GM18873 (cell line): ENCODE measurements around the gene FOXP4.
A peak's percentile ranks its signal among the peaks of the same experiment; 100 is the strongest.

Experiments
- ATAC-seq: cut with Tn5 transposase; IDR thresholded peaks from one replicate; pipeline ENCODE4 v1.9.1; 2021; ENCODE audit warnings: mild to moderate bottlenecking, moderate library complexity, moderate number of reproducible peaks; ENCODE audit not compliant: unreplicated experiment, low FRiP score

Gene FOXP4

GRCh38 chr6:41519745-41520699 is 26.2 kb upstream of the FOXP4 start:
- ATAC-seq = no peak

GRCh38 chr6:41522780-41523548 is 23.2 kb upstream of the FOXP4 start:
- ATAC-seq = no peak

DNA sequence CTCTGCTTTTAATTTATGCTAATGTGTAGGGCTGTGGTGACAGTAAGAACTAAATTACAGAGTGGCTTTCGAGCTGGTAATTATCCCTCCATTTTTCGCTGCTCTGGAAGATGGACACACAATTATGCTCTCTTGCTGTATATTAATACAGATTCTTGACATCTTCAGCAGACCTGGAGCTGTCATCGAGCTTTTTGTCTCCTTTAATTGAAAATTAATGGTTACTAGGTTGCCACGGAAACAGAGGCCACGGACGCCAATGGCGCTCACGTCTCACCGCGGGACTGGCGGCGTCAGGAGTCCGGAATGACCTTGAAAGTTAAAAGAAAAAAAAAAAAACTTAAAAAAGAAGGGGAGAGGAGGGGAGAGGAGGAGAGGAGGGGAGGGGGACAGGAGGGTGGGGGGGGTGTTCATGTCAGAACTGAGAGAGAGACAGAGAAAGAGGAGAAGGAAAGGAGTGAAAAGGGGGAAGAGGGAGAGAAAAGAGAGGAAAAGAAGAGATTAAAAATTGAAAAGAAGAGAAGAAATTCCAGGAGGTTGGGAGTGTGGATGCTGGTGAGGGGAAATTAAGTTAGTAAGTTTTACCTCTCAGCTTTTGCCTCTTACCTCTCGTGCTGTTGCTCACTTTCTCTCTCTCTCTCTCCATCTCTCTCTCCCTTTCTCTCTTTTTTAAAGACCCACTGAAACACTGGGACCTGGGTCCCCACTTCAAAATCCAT is 22.1 kb upstream of the FOXP4 start:
- ATAC-seq = no peak

DNA sequence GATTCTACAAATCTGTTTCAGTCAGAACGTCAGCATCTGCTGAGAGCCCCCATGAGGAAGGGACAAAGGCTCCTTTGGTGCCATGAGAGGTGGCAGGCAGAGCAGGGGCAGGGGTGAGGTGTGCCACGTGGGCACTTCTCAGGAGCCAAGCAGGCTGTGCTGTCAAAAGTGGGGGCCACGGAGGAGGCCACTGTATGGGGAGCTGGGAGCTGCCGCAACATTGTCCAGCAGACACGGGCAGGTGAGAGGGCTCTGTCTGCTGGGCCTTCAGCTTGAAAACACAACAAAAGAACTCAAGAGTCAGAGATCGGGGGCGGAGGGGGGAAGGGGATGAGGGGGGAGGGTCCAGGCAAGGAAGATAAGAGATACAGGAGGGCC is 21.6 kb upstream of the FOXP4 start:
- no peak for ATAC-seq

GRCh38 chr6:41527721-41528408 is 18.3 kb upstream of the FOXP4 start:
- ATAC-seq = no peak

DNA sequence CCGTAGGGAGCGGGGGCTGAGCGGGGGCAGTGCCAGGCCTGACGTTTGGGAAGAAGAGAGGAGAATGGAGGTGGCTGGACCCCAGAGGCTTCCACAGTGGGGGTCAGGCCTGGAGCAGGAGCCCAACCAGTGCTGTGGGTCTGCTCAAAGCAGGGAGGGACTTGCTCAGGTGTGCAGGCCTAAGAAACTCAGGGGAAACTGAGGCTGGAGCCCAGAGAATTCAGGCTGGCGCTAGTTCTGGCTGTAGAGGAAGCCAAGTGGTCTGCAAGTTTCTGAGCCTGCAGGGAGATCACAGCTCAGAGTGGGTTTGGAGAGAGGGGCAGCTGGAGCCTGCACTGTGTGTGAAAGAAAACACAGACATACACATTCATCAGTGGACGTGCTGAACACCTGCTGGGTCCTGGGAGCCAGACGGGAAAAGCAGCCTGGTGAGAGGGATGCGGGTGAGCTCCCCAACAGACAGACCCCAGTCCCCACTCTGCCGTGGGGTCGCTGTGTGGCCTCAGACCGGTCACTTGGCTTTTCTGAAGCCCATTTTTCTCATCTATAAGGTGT is 17.7 kb upstream of the FOXP4 start:
- ATAC-seq = no peak

DNA sequence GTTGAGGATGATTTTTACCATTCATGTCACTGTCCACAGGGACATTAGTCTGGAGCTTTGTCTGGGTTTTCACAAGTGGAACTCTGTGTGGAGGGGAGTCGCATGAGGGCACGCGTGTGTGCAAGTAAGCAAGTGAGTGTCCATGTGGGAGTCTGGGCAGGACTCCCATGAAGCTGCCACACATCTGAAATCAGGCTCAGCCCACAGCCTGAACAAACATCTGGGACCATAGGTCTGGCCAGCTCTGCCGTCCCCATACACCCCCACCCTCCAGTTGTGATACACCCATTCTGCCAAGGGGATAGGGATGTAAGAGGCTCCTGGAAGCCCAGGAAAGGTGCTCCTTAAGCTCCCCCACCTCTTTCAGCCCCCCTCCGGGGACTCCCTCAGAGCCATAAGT is 17.1 kb upstream of the FOXP4 start:
- ATAC-seq = no peak

- ATAC-seq = no peak
Measured at GRCh38 chr6:41529970-41530369, 16.2 kb upstream of the FOXP4 start.

- ATAC-seq = no peak
Measured at GRCh38 chr6:41530476-41530875, 15.7 kb upstream of the FOXP4 start.

GRCh38 chr6:41531016-41531415 is 15.2 kb upstream of the FOXP4 start:
- ATAC-seq = no peak

DNA sequence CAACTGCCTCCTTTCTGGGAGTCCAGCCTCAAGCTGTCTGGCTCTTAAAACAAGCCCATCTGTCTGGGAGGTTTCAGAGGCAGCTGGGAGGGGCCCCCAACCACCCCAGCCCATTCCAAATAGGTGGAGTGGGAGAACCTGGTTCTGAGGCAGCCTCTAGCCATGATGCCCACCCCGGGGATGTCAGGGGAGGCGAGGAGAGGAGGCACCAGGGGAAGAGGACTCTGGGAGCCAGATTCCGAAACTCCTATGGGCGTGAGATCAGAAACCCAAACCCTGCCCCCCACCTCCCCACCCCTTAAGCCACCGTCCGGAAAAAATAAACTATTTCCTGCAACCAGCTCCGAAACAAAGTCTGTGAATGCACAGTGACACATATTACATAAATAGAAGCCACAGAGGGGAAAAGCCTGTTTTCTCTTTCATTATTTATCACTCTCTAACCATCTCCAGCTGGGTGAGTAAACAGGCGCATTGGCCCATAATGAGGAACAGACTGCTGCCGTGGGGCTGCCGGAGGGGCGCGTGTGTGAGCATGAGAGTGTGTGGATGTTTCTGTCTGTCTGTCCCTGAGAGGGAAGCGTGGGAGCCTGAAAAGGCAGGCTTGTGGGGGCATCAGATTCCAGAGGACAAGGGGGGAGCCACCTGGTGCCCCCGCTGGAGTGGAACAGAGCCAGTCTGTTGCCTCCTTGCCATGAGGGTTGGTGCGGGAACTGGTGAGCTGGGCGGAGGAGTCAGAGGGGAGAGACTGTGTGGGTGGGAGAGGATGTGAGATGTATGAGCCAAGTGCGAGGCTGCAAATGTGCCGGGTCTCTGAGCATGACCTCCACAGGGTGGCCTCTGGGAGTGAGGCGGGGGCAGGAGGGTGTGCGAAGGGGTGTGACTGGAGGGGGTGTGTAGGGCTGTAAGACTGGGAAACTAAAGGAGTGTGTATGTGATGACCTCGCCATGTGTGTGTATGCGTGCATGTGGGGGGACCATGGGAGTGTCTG is 14.3 kb upstream of the FOXP4 start:
- peak; percentile 83 for ATAC-seq

DNA sequence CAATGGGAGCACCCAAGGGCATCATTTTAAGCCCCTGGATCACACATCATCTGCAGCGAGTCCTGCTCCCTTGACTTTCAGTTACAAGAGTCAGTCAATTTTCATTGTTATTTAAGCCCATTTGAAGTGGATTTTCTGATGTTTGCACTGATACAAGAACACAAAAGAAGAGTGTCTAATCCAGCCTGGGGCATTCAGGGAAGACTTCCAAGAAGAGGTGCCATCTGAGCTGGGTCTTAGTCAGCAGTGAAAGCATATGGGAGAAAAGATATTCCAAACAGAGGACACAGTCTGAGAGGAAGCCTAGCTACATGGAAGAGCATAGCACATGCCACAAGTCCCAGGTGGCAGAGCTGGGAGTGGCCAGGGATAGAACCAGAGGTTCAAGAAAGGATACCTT is 10.4 kb upstream of the FOXP4 start:
- no peak for ATAC-seq

DNA sequence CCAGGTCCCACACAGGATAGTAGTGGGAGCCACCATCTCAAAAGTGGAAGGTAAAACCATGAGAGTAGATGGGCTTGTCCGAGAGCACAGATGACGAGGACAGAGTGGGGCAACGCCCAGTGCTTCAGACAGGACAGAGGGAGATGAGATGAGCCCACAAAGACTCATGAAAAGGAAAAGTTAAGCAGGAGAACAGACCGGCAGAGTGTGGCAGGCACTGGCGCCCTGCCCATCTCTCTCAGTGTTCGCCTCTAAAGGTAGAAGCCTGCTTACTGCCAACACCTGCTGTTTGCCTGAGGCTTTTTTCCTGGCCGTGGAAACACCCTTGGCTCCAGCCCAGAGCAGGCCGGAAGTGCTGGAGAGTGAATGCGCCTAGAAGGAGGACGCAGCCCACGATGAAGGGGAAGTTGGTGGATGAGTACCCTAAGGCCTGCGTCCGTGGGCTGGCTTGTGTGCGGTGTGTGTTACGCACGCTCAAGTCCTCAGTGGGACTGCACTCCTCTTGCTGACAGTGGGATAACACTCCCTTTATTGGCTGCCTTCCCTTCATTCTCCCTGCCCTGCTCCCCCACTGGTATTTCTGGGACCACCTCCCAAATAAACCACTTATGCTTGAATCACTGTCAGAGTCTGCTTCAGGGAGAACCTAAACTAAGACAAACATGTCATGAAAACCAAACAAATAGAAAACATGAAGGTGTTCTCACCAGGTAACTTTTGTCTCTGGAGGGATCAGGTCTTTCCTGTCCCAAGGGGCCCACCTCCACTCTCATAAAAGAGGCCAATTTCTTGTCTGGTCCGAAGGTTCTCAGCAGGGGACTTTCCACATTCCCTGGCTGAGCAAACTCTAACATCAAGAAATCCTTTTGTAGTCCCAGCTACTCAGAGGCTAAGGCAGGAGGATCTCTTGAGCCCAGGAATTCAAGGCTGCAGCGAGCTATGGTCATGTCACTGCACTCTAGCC is 9.1 kb upstream of the FOXP4 start:
- ATAC-seq = no peak

GRCh38 chr6:41538556-41539182 is 7.5 kb upstream of the FOXP4 start:
- no peak for ATAC-seq

DNA sequence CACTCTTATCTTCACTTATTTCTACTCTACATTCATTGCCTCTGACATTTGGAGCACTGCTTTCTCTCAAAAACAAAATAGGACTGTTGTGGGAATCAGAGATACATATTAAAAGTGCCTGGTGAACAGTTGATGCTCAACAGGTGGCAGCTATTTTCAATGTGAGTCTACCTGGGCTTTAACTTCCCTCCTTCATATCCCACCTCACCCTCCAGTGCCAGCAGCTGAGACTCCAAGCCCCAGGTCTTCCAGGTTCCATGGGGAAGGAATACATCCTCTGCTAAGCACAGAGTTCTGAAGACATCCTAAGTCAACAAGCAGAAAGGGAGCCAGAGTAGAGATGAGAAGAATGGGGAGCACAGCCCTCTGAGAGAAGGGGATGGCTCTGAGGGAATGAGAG is 7.0 kb upstream of the FOXP4 start:
- ATAC-seq = no peak

GRCh38 chr6:41541364-41541763 is 4.8 kb upstream of the FOXP4 start:
- ATAC-seq = no peak

- ATAC-seq = no peak
Measured at GRCh38 chr6:41543087-41543486, 3.1 kb upstream of the FOXP4 start.
